ENCODE data around the gene DPYD.

DPYD gene

DNA sequence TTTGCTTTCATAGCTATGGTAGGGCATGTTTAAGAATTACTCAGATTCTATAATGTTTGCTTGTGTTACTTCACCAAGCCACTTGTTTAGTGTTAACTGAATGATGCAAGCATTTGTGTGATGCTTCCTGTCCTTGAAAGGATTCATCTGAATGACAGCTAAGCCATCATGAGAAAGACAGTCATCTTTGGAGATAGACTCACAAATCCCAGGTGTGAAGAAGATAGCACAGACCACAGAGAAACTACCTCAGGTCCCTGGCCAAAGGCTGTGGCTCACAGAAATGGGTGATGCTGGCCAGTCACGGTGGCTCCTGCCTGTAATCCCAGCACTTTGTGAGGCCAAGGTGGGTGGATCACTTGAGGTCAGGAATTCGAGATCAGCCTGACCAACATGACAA lies 321.4 kb downstream of the DPYD start:
- no peaks in the 10 kb centered on the region for H3K4me1 ChIP-seq (ENCODE audit: low read depth, poor library complexity, severe bottlenecking)
- no peaks in the 10 kb centered on the region for H3K27me3 ChIP-seq (ENCODE audit: insufficient read depth, low read depth)
- H2AFZ ChIP-seq (ENCODE audit: low read depth), result no peak overlapping the region
- no peak overlapping the region for H3K4me3 ChIP-seq (IDR thresholded peaks at IDR 0.05; ENCODE audit: insufficient read depth, low read depth, low read length)
- H3K27ac ChIP-seq, result no peak overlapping the region
- H3K4me2 ChIP-seq, result no peak overlapping the region
- TF ChIP-seq, protein P1, sequence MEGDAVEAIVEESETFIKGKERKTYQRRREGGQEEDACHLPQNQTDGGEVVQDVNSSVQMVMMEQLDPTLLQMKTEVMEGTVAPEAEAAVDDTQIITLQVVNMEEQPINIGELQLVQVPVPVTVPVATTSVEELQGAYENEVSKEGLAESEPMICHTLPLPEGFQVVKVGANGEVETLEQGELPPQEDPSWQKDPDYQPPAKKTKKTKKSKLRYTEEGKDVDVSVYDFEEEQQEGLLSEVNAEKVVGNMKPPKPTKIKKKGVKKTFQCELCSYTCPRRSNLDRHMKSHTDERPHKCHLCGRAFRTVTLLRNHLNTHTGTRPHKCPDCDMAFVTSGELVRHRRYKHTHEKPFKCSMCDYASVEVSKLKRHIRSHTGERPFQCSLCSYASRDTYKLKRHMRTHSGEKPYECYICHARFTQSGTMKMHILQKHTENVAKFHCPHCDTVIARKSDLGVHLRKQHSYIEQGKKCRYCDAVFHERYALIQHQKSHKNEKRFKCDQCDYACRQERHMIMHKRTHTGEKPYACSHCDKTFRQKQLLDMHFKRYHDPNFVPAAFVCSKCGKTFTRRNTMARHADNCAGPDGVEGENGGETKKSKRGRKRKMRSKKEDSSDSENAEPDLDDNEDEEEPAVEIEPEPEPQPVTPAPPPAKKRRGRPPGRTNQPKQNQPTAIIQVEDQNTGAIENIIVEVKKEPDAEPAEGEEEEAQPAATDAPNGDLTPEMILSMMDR (conservative IDR thresholded peaks at IDR 0.05; ENCODE audit: low read depth, low read length), result no peak
- no peaks in the 10 kb centered on the region for H3K79me2 ChIP-seq (ENCODE audit: insufficient read depth, low read depth)
- H4K20me1 ChIP-seq (ENCODE audit: insufficient read depth), result no peaks in the 10 kb centered on the region
- H3K36me3 ChIP-seq (ENCODE audit: insufficient read depth), result no peaks in the 10 kb centered on the region
- H3K9ac ChIP-seq, result no peak overlapping the region

DNA sequence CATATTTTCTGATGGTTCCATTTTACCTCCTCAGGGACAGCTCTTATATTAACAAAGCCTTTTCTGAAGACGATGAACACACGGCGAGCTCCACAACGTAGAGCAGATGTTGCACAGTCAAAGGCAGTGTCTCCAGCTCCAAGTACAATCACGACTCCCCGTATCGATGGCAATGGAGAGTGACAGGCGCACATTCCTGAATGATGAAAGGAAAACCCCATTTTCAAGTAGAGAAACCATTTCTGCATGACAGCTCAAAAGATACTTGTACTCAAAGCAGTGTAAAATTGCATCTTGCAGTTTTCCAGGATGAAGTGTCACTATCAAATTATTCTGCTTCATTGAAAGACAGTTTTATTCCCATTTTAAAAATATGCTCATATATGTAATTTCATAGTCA lies 327.6 kb downstream of the DPYD start:
- TF ChIP-seq, protein P1 (conservative IDR thresholded peaks at IDR 0.05; ENCODE audit: low read depth, low read length), result no peak
- H3K4me2 ChIP-seq, result no peak overlapping the region
- H3K27ac ChIP-seq, result no peak overlapping the region
- no peaks in the 10 kb centered on the region for H4K20me1 ChIP-seq (ENCODE audit: insufficient read depth)
- no peak overlapping the region for H3K4me3 ChIP-seq (IDR thresholded peaks at IDR 0.05; ENCODE audit: insufficient read depth, low read depth, low read length)
- H3K27me3 ChIP-seq (ENCODE audit: insufficient read depth, low read depth), result no peaks in the 10 kb centered on the region
- no peak overlapping the region for H2AFZ ChIP-seq (ENCODE audit: low read depth)
- no peak overlapping the region for H3K9ac ChIP-seq
- H3K4me1 ChIP-seq (ENCODE audit: low read depth, poor library complexity, severe bottlenecking), result no peaks in the 10 kb centered on the region
- H3K36me3 ChIP-seq (ENCODE audit: insufficient read depth), result no peaks in the 10 kb centered on the region
- H3K79me2 ChIP-seq (ENCODE audit: insufficient read depth, low read depth), result no peaks in the 10 kb centered on the region

- H4K20me1 ChIP-seq (ENCODE audit: insufficient read depth), result no peaks in the 10 kb centered on the region
- no peaks in the 10 kb centered on the region for H3K36me3 ChIP-seq (ENCODE audit: insufficient read depth)
- H3K4me3 ChIP-seq (IDR thresholded peaks at IDR 0.05; ENCODE audit: insufficient read depth, low read depth, low read length), result no peak overlapping the region
- H3K4me2 ChIP-seq, result no peak overlapping the region
- H3K79me2 ChIP-seq (ENCODE audit: insufficient read depth, low read depth), result no peaks in the 10 kb centered on the region
- H3K27me3 ChIP-seq (ENCODE audit: insufficient read depth, low read depth), result no peaks in the 10 kb centered on the region
- no peaks in the 10 kb centered on the region for H3K4me1 ChIP-seq (ENCODE audit: low read depth, poor library complexity, severe bottlenecking)
- TF ChIP-seq, protein P1 (conservative IDR thresholded peaks at IDR 0.05; ENCODE audit: low read depth, low read length), result no peak
- H3K27ac ChIP-seq, result no peak overlapping the region
- H3K9ac ChIP-seq, result no peak overlapping the region
- no peak overlapping the region for H2AFZ ChIP-seq (ENCODE audit: low read depth)
Measured at GRCh38 chr1:97588772-97589171, 332.1 kb downstream of the DPYD start.

DNA sequence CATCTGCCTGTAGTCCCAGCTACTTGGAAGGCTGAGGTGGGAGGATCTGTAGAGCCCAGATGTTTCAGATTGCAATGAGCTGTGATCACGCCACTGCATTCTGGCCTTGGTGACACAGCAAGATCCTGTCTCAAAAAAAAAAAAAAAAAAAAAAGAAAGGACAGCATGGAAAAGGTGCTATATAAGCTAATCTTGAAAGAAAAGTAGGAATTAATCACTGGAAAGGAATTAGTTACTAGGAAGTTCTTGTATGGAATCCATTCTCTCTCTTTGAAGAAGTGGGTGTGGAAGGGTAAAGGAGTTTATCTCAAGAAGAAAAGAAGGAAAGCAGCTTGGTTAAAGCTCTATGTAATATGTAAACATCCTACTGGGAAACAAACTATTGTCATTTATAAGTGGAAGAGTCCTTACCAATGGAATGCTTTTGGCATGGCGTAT lies 339.2 kb downstream of the DPYD start:
- no peaks in the 10 kb centered on the region for H4K20me1 ChIP-seq (ENCODE audit: insufficient read depth)
- no peaks in the 10 kb centered on the region for H3K36me3 ChIP-seq (ENCODE audit: insufficient read depth)
- no peak overlapping the region for H3K4me2 ChIP-seq
- TF ChIP-seq, protein P1 (conservative IDR thresholded peaks at IDR 0.05; ENCODE audit: low read depth, low read length), result no peak
- H2AFZ ChIP-seq (ENCODE audit: low read depth), result no peak overlapping the region
- no peaks in the 10 kb centered on the region for H3K79me2 ChIP-seq (ENCODE audit: insufficient read depth, low read depth)
- H3K4me3 ChIP-seq (IDR thresholded peaks at IDR 0.05; ENCODE audit: insufficient read depth, low read depth, low read length), result no peak overlapping the region
- no peak overlapping the region for H3K9ac ChIP-seq
- H3K27me3 ChIP-seq (ENCODE audit: insufficient read depth, low read depth), result no peaks in the 10 kb centered on the region
- no peak overlapping the region for H3K27ac ChIP-seq
- H3K4me1 ChIP-seq (ENCODE audit: low read depth, poor library complexity, severe bottlenecking), result no peaks in the 10 kb centered on the region
